ENCODE measurements around the gene RAE1.

- TF ChIP-seq CTCF (IDR thresholded peaks at IDR 0.05; ENCODE audit: low read length) (no peak), EZH2phosphoT487 (IDR thresholded peaks at IDR 0.05; ENCODE audit: low read length) (no peak)
Measured at GRCh38 chr20:57326667-57327455, 24.2 kb upstream of the RAE1 start.

Measured in MM.1S (cell line).